Measurements from ENCODE around the gene CTU1. TPM values are rescaled to one million over a fixed set of nuclear protein-coding genes. Genes with fewer than 3 reads are reported as not detected.

Gene CTU1
- total RNA-seq, 1 donor from 2014 or later: 9.7 TPM

- intact Hi-C loops (cut with micrococcal nuclease): no loop called here
- H3K27ac Mint-ChIP-seq: no peak overlapping the region
- no peak overlapping the region for H3K4me3 Mint-ChIP-seq (ENCODE audit: low read depth)
- H3K36me3 Mint-ChIP-seq (ENCODE audit: low read depth): peaks cover 30% of the 10 kb centered on the region
- H3K9me3 Mint-ChIP-seq: no peaks in the 10 kb centered on the region
- DNase-seq (ENCODE audit: low spot score): no peak
- H3K4me1 Mint-ChIP-seq (ENCODE audit: low read depth): peaks cover 9% of the 10 kb centered on the region
- no peaks in the 10 kb centered on the region for H3K27me3 Mint-ChIP-seq (ENCODE audit: low read depth)
These were observed 11.6 kb downstream of the CTU1 start for GRCh38 chr19:51096473-51097165.

GRCh38 chr19:51094696-51095279 lies 13.4 kb downstream of the CTU1 start:
- Mint-ChIP-seq H3K36me3 (ENCODE audit: low read depth) (peaks cover 25% of the 10 kb centered on the region), H3K4me1 (ENCODE audit: low read depth) (peaks cover 9% of the 10 kb centered on the region), H3K27ac (no peak overlapping the region), H3K27me3 (ENCODE audit: low read depth) (no peaks in the 10 kb centered on the region), H3K4me3 (ENCODE audit: low read depth) (no peak overlapping the region), H3K9me3 (no peaks in the 10 kb centered on the region)
- intact Hi-C loops (cut with micrococcal nuclease): loop anchor here (5.0 kb wide), 1 partner anchor 162 kb away; no protein-coding TSS in a partner anchor
- no peak for DNase-seq (ENCODE audit: low spot score)

GRCh38 chr19:51093510-51094345 lies 14.5 kb downstream of the CTU1 start:
- Mint-ChIP-seq H3K27me3 (ENCODE audit: low read depth) (no peaks in the 10 kb centered on the region), H3K36me3 (ENCODE audit: low read depth) (peaks cover 22% of the 10 kb centered on the region), H3K4me3 (ENCODE audit: low read depth) (no peak overlapping the region), H3K9me3 (no peaks in the 10 kb centered on the region), H3K27ac (no peak overlapping the region), H3K4me1 (ENCODE audit: low read depth) (peaks cover 9% of the 10 kb centered on the region)
- intact Hi-C loops (cut with micrococcal nuclease): loop anchor here (5.0 kb wide), 1 partner anchor 161 kb away; no protein-coding TSS in a partner anchor
- no peak for DNase-seq (ENCODE audit: low spot score)

- peaks cover 19% of the 10 kb centered on the region for H3K36me3 Mint-ChIP-seq (ENCODE audit: low read depth)
- intact Hi-C loops (cut with micrococcal nuclease): loop anchor here (5.0 kb wide), 1 partner anchor 161 kb away; no protein-coding TSS in a partner anchor
- no peaks in the 10 kb centered on the region for H3K27me3 Mint-ChIP-seq (ENCODE audit: low read depth)
- H3K4me3 Mint-ChIP-seq (ENCODE audit: low read depth): no peak overlapping the region
- no peak overlapping the region for H3K27ac Mint-ChIP-seq
- H3K4me1 Mint-ChIP-seq (ENCODE audit: low read depth): peaks cover 9% of the 10 kb centered on the region
- DNase-seq (ENCODE audit: low spot score): no peak
- H3K9me3 Mint-ChIP-seq: no peaks in the 10 kb centered on the region
These were observed 15.1 kb downstream of the CTU1 start for GRCh38 chr19:51093101-51093500.

- DNase-seq (ENCODE audit: low spot score): no peak
- peaks cover 7% of the 10 kb centered on the region for H3K4me1 Mint-ChIP-seq (ENCODE audit: low read depth)
- intact Hi-C loops (cut with micrococcal nuclease): loop anchor here (5.0 kb wide), 1 partner anchor 160 kb away; no protein-coding TSS in a partner anchor
- H3K27me3 Mint-ChIP-seq (ENCODE audit: low read depth): no peaks in the 10 kb centered on the region
- H3K9me3 Mint-ChIP-seq: no peaks in the 10 kb centered on the region
- H3K4me3 Mint-ChIP-seq (ENCODE audit: low read depth): no peak overlapping the region
- no peak overlapping the region for H3K27ac Mint-ChIP-seq
- H3K36me3 Mint-ChIP-seq (ENCODE audit: low read depth): peaks cover 10% of the 10 kb centered on the region
These were observed 16.0 kb downstream of the CTU1 start for GRCh38 chr19:51091895-51092873.

GRCh38 chr19:51091126-51091525 lies 17.1 kb downstream of the CTU1 start:
- Mint-ChIP-seq H3K27ac (no peak overlapping the region), H3K4me1 (ENCODE audit: low read depth) (no peaks in the 10 kb centered on the region), H3K4me3 (ENCODE audit: low read depth) (no peak overlapping the region), H3K36me3 (ENCODE audit: low read depth) (peaks cover 3% of the 10 kb centered on the region), H3K27me3 (ENCODE audit: low read depth) (no peaks in the 10 kb centered on the region), H3K9me3 (no peaks in the 10 kb centered on the region)
- DNase-seq (ENCODE audit: low spot score): no peak
- intact Hi-C loops (cut with micrococcal nuclease): loop anchor here (5.0 kb wide), 1 partner anchor 159 kb away; no protein-coding TSS in a partner anchor

GRCh38 chr19:51090471-51090870 lies 17.7 kb downstream of the CTU1 start:
- no peaks in the 10 kb centered on the region for H3K9me3 Mint-ChIP-seq
- DNase-seq (ENCODE audit: low spot score): no peak
- H3K36me3 Mint-ChIP-seq (ENCODE audit: low read depth): no peaks in the 10 kb centered on the region
- no peak overlapping the region for H3K4me3 Mint-ChIP-seq (ENCODE audit: low read depth)
- no peaks in the 10 kb centered on the region for H3K27me3 Mint-ChIP-seq (ENCODE audit: low read depth)
- H3K4me1 Mint-ChIP-seq (ENCODE audit: low read depth): no peaks in the 10 kb centered on the region
- H3K27ac Mint-ChIP-seq: no peak overlapping the region
- intact Hi-C loops (cut with micrococcal nuclease): loop anchor here (5.0 kb wide), 1 partner anchor 158 kb away; no protein-coding TSS in a partner anchor

GRCh38 chr19:51089786-51090185 lies 18.4 kb downstream of the CTU1 start:
- H3K36me3 Mint-ChIP-seq (ENCODE audit: low read depth): no peaks in the 10 kb centered on the region
- H3K9me3 Mint-ChIP-seq: no peaks in the 10 kb centered on the region
- intact Hi-C loops (cut with micrococcal nuclease): loop anchor here (5.0 kb wide), 1 partner anchor 157 kb away; no protein-coding TSS in a partner anchor
- H3K4me3 Mint-ChIP-seq (ENCODE audit: low read depth): no peak overlapping the region
- DNase-seq (ENCODE audit: low spot score): no peak
- H3K4me1 Mint-ChIP-seq (ENCODE audit: low read depth): no peaks in the 10 kb centered on the region
- no peaks in the 10 kb centered on the region for H3K27me3 Mint-ChIP-seq (ENCODE audit: low read depth)
- H3K27ac Mint-ChIP-seq: no peak overlapping the region

GRCh38 chr19:51086153-51086850 lies 21.9 kb downstream of the CTU1 start:
- Mint-ChIP-seq H3K36me3 (ENCODE audit: low read depth) (no peaks in the 10 kb centered on the region), H3K9me3 (no peaks in the 10 kb centered on the region), H3K27ac (no peak overlapping the region), H3K4me1 (ENCODE audit: low read depth) (no peaks in the 10 kb centered on the region), H3K4me3 (ENCODE audit: low read depth) (no peak overlapping the region), H3K27me3 (ENCODE audit: low read depth) (peaks cover 5% of the 10 kb centered on the region)
- no peak for DNase-seq (ENCODE audit: low spot score)
- intact Hi-C loops (cut with micrococcal nuclease): no loop called here

- Mint-ChIP-seq H3K9me3 (no peaks in the 10 kb centered on the region), H3K27ac (no peak overlapping the region)
- intact Hi-C loops (cut with micrococcal nuclease): no loop called here
These were observed 23.7 kb downstream of the CTU1 start for GRCh38 chr19:51084505-51084904.

GRCh38 chr19:51083783-51084182 lies 24.4 kb downstream of the CTU1 start:
- DNase-seq (ENCODE audit: low spot score): no peak
- intact Hi-C loops (cut with micrococcal nuclease): no loop called here
- Mint-ChIP-seq H3K36me3 (ENCODE audit: low read depth) (no peaks in the 10 kb centered on the region), H3K9me3 (no peaks in the 10 kb centered on the region), H3K4me3 (ENCODE audit: low read depth) (no peak overlapping the region), H3K27ac (no peak overlapping the region), H3K4me1 (ENCODE audit: low read depth) (no peaks in the 10 kb centered on the region), H3K27me3 (ENCODE audit: low read depth) (peaks cover 5% of the 10 kb centered on the region)

More at GRCh38 chr19:51084505-51084904, 23.7 kb downstream of the CTU1 start:
- Mint-ChIP-seq H3K4me3 (ENCODE audit: low read depth) (no peak overlapping the region), H3K27me3 (ENCODE audit: low read depth) (peaks cover 5% of the 10 kb centered on the region), H3K4me1 (ENCODE audit: low read depth) (no peaks in the 10 kb centered on the region), H3K36me3 (ENCODE audit: low read depth) (no peaks in the 10 kb centered on the region)
- no peak for DNase-seq (ENCODE audit: low spot score)
